Measurements from ENCODE around the gene CTSS. TPM values are rescaled to one million over a fixed set of nuclear protein-coding genes. Genes with fewer than 3 reads are reported as not detected.

Gene CTSS
- total RNA-seq (10 to 100 TPM; 16.3 to 63.3 (median 44.6) TPM), polyA plus RNA-seq (100 to 1,000 TPM in 2 of 3 donors, 10 to 100 TPM in 1; 69.7 to 267 (median 264) TPM)

DNA sequence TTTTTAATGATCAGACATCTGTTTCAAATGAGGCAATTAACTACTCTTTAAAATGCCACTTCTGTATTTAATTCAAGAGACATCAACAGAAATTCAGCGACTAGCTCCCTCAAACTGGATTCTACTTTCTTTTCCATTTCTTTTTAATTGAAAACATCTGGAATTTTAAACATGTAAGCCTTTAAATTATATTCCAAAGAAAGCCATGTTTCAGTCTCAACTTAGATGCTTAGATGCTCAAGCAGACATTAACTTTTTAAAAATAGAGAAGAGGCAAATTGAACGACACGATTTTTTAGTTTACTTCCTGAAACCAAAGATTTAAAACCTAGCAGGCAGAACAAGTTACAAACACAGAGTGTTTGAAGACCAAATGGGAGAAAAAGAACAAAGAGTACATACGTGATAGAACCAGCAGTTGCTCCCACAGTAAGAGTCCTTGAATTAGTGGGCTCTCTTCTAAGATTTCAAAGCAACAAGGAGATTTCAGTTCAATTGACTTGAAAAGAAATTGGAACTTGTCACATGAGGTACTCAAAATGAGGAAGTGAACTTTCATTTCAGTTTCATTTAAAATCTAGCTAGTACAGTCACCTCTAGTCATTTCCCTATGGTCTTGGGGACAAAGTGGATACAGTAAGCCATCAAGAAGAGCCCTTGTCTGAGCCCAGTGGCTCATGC lies at the start of gene CTSS:
Gene CTSS, minus strand, starts transcription at position 483 of the 681 bp plus-strand sequence. CDS start 1,015 bp downstream, outside the sequence.
- H3K4me3 ChIP-seq: peak within 1 kb of the TSS in 3 of 4 donors; percentile 26 to 38 (median 27)
- peak within 1 kb of the TSS; percentile 36 to 58 (median 52) for H3K27ac ChIP-seq
- H3K9me3 ChIP-seq: no peaks in the 10 kb centered on the region
- DNase-seq: no peak
- no peaks in the 10 kb centered on the region for H3K36me3 ChIP-seq
- intact Hi-C loops (cut with DNase I): no loop called here
- 0 to 3% methylated on average over 4 of the region's 4 CpGs for WGBS, 2 donors
- TF ChIP-seq, protein P1, sequence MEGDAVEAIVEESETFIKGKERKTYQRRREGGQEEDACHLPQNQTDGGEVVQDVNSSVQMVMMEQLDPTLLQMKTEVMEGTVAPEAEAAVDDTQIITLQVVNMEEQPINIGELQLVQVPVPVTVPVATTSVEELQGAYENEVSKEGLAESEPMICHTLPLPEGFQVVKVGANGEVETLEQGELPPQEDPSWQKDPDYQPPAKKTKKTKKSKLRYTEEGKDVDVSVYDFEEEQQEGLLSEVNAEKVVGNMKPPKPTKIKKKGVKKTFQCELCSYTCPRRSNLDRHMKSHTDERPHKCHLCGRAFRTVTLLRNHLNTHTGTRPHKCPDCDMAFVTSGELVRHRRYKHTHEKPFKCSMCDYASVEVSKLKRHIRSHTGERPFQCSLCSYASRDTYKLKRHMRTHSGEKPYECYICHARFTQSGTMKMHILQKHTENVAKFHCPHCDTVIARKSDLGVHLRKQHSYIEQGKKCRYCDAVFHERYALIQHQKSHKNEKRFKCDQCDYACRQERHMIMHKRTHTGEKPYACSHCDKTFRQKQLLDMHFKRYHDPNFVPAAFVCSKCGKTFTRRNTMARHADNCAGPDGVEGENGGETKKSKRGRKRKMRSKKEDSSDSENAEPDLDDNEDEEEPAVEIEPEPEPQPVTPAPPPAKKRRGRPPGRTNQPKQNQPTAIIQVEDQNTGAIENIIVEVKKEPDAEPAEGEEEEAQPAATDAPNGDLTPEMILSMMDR (IDR thresholded peaks at IDR 0.05): no peak
- TF ChIP-seq POLR2AphosphoS5 (IDR thresholded peaks at IDR 0.05) (peak in 1 of 4 donors; percentile 27), EP300 (IDR thresholded peaks at IDR 0.05) (no peak), POLR2A (IDR thresholded peaks at IDR 0.05) (no peak)
- H3K27me3 ChIP-seq: no peaks in the 10 kb centered on the region
- H3K4me1 ChIP-seq: peaks cover 0 to 19% (median 12%) of the 10 kb centered on the region in 4 donors

DNA sequence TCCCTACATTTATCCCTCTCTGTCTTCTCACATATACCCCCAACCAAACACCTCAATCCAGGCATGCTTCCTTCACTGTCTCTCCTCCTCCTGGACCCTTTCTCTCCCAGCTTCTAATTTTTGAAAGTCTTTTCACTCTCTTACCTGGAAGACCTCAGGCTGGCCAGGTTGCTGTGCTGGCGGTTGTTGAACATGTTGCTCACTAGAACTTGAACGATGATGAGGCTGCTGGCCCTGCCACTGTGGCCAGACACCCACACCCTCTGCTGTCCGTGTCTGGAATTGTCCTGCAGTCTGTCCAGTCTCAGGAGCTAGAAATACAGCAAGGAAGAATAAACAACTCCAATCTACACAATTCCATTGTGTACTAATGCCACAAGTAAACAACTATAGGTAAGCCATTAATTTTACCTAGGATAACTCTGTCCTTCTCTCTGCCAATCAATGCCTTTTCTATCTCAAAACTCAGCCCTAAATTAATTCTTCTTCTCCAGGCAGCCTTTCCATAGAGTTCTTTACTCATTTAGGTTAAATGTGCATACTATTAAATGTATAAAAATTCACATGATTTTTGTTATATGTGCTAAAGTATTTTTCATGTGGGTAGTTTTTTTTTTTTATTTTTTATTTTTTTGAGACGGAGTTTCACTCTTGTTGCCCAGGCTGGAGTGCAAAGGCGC lies 47.6 kb upstream of the CTSS start:
- H3K4me1 ChIP-seq: peaks cover 0 to 10% (median 8%) of the 10 kb centered on the region in 4 donors
- H3K36me3 ChIP-seq: peaks cover 48 to 78% (median 56%) of the 10 kb centered on the region in 4 donors
- intact Hi-C loops (cut with DNase I): no loop called here
- no peak overlapping the region for H3K27ac ChIP-seq
- H3K9me3 ChIP-seq: no peaks in the 10 kb centered on the region
- peak; percentile 74 for DNase-seq
- no peak overlapping the region for H3K4me3 ChIP-seq
- 45 to 68% methylated on average over 5 of the region's 5 CpGs for WGBS, 2 donors
- H3K27me3 ChIP-seq: no peaks in the 10 kb centered on the region
- TF ChIP-seq, protein P1 (IDR thresholded peaks at IDR 0.05): peak in 3 of 4 experiments; percentile 31 to 65 (median 41)
- TF ChIP-seq EP300 (IDR thresholded peaks at IDR 0.05) (no peak), POLR2AphosphoS5 (IDR thresholded peaks at IDR 0.05) (peak in 1 of 4 donors; percentile 24), POLR2A (IDR thresholded peaks at IDR 0.05) (no peak)

DNA sequence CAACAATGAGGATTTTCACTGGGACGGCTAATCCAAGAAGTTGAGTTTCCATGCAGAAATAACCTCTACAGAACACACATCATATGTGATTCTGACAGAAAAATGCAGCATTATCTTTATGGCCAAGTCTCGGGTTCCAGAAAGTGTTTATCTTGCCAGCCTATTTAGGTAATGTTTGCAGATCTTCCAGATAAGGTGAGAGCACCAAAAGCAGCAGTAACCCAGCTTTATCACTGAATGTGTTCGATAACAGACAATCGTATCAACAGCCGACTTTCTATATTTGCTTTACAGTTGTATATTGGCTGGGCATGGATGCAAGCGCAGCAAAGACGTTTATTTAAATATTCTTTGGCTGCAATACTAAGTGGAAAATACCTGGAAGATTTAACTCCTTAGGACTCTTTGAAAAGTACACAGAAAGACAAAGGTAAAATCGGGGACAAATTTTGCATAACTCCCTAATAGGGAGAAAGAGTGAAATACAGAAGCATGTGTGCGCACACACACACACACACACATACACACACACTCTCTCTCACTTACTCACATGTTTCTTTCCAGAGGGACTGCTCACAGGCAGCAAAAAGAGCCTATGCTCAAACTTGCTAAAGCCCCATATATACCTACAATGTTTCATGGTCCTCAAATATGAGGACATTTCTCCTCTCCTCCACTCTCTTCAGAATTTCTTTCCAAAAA lies 45.5 kb upstream of the CTSS start:
- WGBS, 2 donors: 20 to 60% methylated on average over 9 of the region's 9 CpGs
- Histone ChIP-seq H3K36me3 (peaks cover 29 to 58% (median 38%) of the 10 kb centered on the region in 4 donors), H3K4me1 (peaks cover 0 to 17% (median 8%) of the 10 kb centered on the region in 4 donors), H3K9me3 (no peaks in the 10 kb centered on the region), H3K4me3 (no peak overlapping the region), H3K27me3 (no peaks in the 10 kb centered on the region), H3K27ac (no peak overlapping the region)
- DNase-seq: no peak
- TF ChIP-seq EP300 (IDR thresholded peaks at IDR 0.05): no peak
- no peak for TF ChIP-seq POLR2A (IDR thresholded peaks at IDR 0.05)
- TF ChIP-seq, protein P1 (IDR thresholded peaks at IDR 0.05): no peak
- no peak for TF ChIP-seq POLR2AphosphoS5 (IDR thresholded peaks at IDR 0.05)
- intact Hi-C loops (cut with DNase I): no loop called here

DNA sequence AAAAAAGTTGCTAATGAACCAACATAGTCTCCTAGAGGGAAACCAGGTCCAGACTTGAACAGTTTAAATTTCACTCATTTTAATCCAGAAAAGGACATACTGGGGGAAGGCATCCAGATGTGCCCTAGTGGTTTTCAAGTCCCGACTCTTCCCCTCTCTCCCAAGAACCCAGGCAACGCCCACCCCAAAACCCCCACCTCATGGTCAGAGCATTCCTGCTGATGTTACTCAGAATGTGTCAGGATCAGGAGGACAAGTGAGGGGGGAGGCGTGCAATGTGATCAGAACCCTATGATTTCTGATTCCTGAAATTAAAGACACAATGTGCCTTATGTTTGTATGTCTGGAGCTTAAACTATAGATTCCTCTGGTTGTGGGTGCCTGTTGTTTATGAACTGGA lies 44.1 kb upstream of the CTSS start:
- no peak for DNase-seq
- no peaks in the 10 kb centered on the region for H3K27me3 ChIP-seq
- intact Hi-C loops (cut with DNase I): loop anchor here (10.0 kb wide), 1 partner anchor 45 kb away; no protein-coding TSS in a partner anchor
- no peak overlapping the region for H3K4me3 ChIP-seq
- no peaks in the 10 kb centered on the region for H3K9me3 ChIP-seq
- TF ChIP-seq EP300 (IDR thresholded peaks at IDR 0.05) (no peak), POLR2A (IDR thresholded peaks at IDR 0.05) (no peak), POLR2AphosphoS5 (IDR thresholded peaks at IDR 0.05) (no peak)
- TF ChIP-seq, protein P1 (IDR thresholded peaks at IDR 0.05): no peak
- H3K4me1 ChIP-seq: peaks cover 0 to 17% (median 8%) of the 10 kb centered on the region in 4 donors
- H3K27ac ChIP-seq: peak overlapping the region in 1 of 4 donors; percentile 51
- 79% methylated on average over 3 of the region's 3 CpGs for WGBS, 2 donors
- H3K36me3 ChIP-seq: peaks cover 25 to 43% (median 31%) of the 10 kb centered on the region in 4 donors
